Astrocyte (in vitro differentiated cells and primary cell): ENCODE measurements around the gene VAMP7. TPM values are rescaled to one million over a fixed set of nuclear protein-coding genes. Genes with fewer than 3 reads are reported as not detected.
A peak's percentile ranks its signal among the peaks of the same experiment; 100 is the strongest.

Experiments used
- DNase-seq: peaks from one replicate; pipeline ENCODE4 v3.0.0-alpha.2; 2010; ENCODE audit warnings: low read depth
- FAIRE-seq: peaks from 2 replicates; lab custom pipeline; 2011; peaks lifted over from hg19 to GRCh38; lab: Jason Lieb, UNC
- H2AFZ ChIP-seq: 2 replicates; pipeline ENCODE4 v1.6.0; 2012; ENCODE audit warnings: low read depth, low read length, inconsistent platforms
- H3K27ac ChIP-seq: 2 replicates; pipeline ENCODE4 v1.5.1; 2011; ENCODE audit warnings: low read depth, low read length, inconsistent platforms
- H3K27me3 ChIP-seq: 2 replicates; pipeline ENCODE4 v1.6.0; 2011; ENCODE audit warnings: low read length, inconsistent platforms; ENCODE audit not compliant: insufficient read depth
- H3K36me3 ChIP-seq: 2 replicates; pipeline ENCODE4 v1.5.1; 2011; ENCODE audit warnings: low read length, inconsistent platforms; ENCODE audit not compliant: insufficient read depth
- H3K4me1 ChIP-seq: 2 replicates; pipeline ENCODE4 v1.5.1; 2011; ENCODE audit warnings: low read length, inconsistent platforms; ENCODE audit not compliant: insufficient read depth
- H3K4me2 ChIP-seq: 2 replicates; pipeline ENCODE4 v1.6.0; 2012; ENCODE audit warnings: low read length, inconsistent platforms
- H3K4me3 ChIP-seq: 2 replicates; pipeline ENCODE4 v1.5.1; 2011; ENCODE audit warnings: low read depth, mild to moderate bottlenecking, low read length, inconsistent platforms; ENCODE audit not compliant: insufficient read depth
- H3K79me2 ChIP-seq: 2 replicates; pipeline ENCODE4 v1.6.0; 2012; ENCODE audit warnings: mild to moderate bottlenecking, low read length, inconsistent platforms; ENCODE audit not compliant: insufficient read depth
- H3K9ac ChIP-seq: 2 replicates; pipeline ENCODE4 v1.6.0; 2012; ENCODE audit warnings: mild to moderate bottlenecking, low read length, inconsistent platforms
- H3K9me3 ChIP-seq: 2 replicates; pipeline ENCODE4 v1.5.1; 2012; ENCODE audit warnings: low read depth, mild to moderate bottlenecking, low read length, inconsistent platforms; ENCODE audit not compliant: insufficient read depth
- H4K20me1 ChIP-seq: 2 replicates; pipeline ENCODE4 v1.6.0; 2012; ENCODE audit warnings: low read length, inconsistent platforms; ENCODE audit not compliant: insufficient read depth
- H3K27ac Mint-ChIP-seq: one replicate; pipeline ENCODE4 v1.8.0; 2021; ENCODE audit warnings: mild to moderate bottlenecking, mixed read lengths; ENCODE audit not compliant: unreplicated experiment
- H3K27me3 Mint-ChIP-seq: one replicate; pipeline ENCODE4 v1.8.0; 2021; ENCODE audit warnings: low read depth, mixed read lengths; ENCODE audit not compliant: unreplicated experiment
- H3K36me3 Mint-ChIP-seq: one replicate; pipeline ENCODE4 v1.8.0; 2021; ENCODE audit warnings: low read depth, mixed read lengths; ENCODE audit not compliant: unreplicated experiment
- H3K4me1 Mint-ChIP-seq: one replicate; pipeline ENCODE4 v1.8.0; 2021; ENCODE audit warnings: low read depth, mixed read lengths; ENCODE audit not compliant: unreplicated experiment
- H3K4me3 Mint-ChIP-seq: one replicate; pipeline ENCODE4 v1.8.0; 2021; ENCODE audit warnings: mild to moderate bottlenecking, moderate library complexity, mixed read lengths; ENCODE audit not compliant: unreplicated experiment
- H3K9me3 Mint-ChIP-seq: one replicate; pipeline ENCODE4 v1.8.0; 2021; ENCODE audit warnings: mild to moderate bottlenecking, mixed read lengths; ENCODE audit not compliant: unreplicated experiment
- CTCF ChIP-seq: IDR thresholded peaks from 2 replicates; pipeline ENCODE4 v1.5.1; 2011; ENCODE audit warnings: low read depth, mild to moderate bottlenecking, inconsistent platforms, low read length, moderate library complexity; ENCODE audit not compliant: insufficient read depth
- EZH2 ChIP-seq: IDR thresholded peaks from 2 replicates; pipeline ENCODE4 v1.6.1; 2012; ENCODE audit warnings: mild to moderate bottlenecking, low read length, inconsistent platforms; ENCODE audit not compliant: insufficient read depth
- total RNA-seq: library from RNA; stranded (reverse); gene quantifications from 2 replicates; pipeline ENCODE4 v1.2.1, GENCODE V29; 2021

Gene VAMP7
- total RNA-seq, 1 donor from 2014 or later = 49.0 TPM

- H3K27ac Mint-ChIP-seq = no peak overlapping the region
- Histone ChIP-seq H3K4me1 (no peaks in the 10 kb centered on the region), H3K27me3 (peaks cover 6% of the 10 kb centered on the region), H3K36me3 (no peaks in the 10 kb centered on the region), H3K79me2 (no peaks in the 10 kb centered on the region), H3K27ac (no peak overlapping the region), H3K9ac (no peak overlapping the region), H3K9me3 (no peaks in the 10 kb centered on the region), H4K20me1 (no peaks in the 10 kb centered on the region), H2AFZ (no peak overlapping the region), H3K4me2 (no peak overlapping the region), H3K4me3 (no peak overlapping the region)
- TF ChIP-seq CTCF = no peak
- TF ChIP-seq EZH2 = no peak
- H3K4me1 Mint-ChIP-seq = no peaks in the 10 kb centered on the region
- no peaks in the 10 kb centered on the region for H3K36me3 Mint-ChIP-seq
- FAIRE-seq = no peak
- no peak for DNase-seq
- H3K4me3 Mint-ChIP-seq = no peak overlapping the region
- H3K27me3 Mint-ChIP-seq = no peaks in the 10 kb centered on the region
- H3K9me3 Mint-ChIP-seq = peaks cover 1% of the 10 kb centered on the region
Observed at GRCh38 chrX:155873188-155873587, 8.0 kb upstream of the VAMP7 start.

- H3K27me3 Mint-ChIP-seq = no peaks in the 10 kb centered on the region
- no peak for TF ChIP-seq EZH2
- no peak for TF ChIP-seq CTCF
- no peaks in the 10 kb centered on the region for H3K4me1 ChIP-seq
- peak overlapping the region; percentile 10 for H3K4me3 ChIP-seq
- no peaks in the 10 kb centered on the region for H3K4me1 Mint-ChIP-seq
- H3K9ac ChIP-seq = no peak overlapping the region
- H3K79me2 ChIP-seq = no peaks in the 10 kb centered on the region
- DNase-seq (no peak), FAIRE-seq (no peak)
- no peak overlapping the region for H3K4me3 Mint-ChIP-seq
- peak overlapping the region; percentile 56 for H2AFZ ChIP-seq
- H3K9me3 Mint-ChIP-seq = peaks cover 2% of the 10 kb centered on the region
- peaks cover 9% of the 10 kb centered on the region for H3K27me3 ChIP-seq
- no peak overlapping the region for H3K27ac ChIP-seq
- no peaks in the 10 kb centered on the region for H3K9me3 ChIP-seq
- peak overlapping the region; percentile 67 for H3K4me2 ChIP-seq
- no peak overlapping the region for H3K27ac Mint-ChIP-seq
- no peaks in the 10 kb centered on the region for H4K20me1 ChIP-seq
- no peaks in the 10 kb centered on the region for H3K36me3 Mint-ChIP-seq
- H3K36me3 ChIP-seq = no peaks in the 10 kb centered on the region
Observed at GRCh38 chrX:155874571-155875244, 6.4 kb upstream of the VAMP7 start.

- Histone ChIP-seq H3K4me1 (no peaks in the 10 kb centered on the region), H3K27me3 (peaks cover 9% of the 10 kb centered on the region), H3K36me3 (no peaks in the 10 kb centered on the region), H3K9ac (no peak overlapping the region), H3K4me2 (no peak overlapping the region), H3K27ac (no peak overlapping the region), H3K9me3 (no peaks in the 10 kb centered on the region), H4K20me1 (no peaks in the 10 kb centered on the region), H2AFZ (no peak overlapping the region), H3K79me2 (peaks cover 4% of the 10 kb centered on the region), H3K4me3 (no peak overlapping the region)
- Mint-ChIP-seq H3K4me3 (no peak overlapping the region), H3K9me3 (peaks cover 4% of the 10 kb centered on the region), H3K27me3 (no peaks in the 10 kb centered on the region), H3K27ac (no peak overlapping the region), H3K4me1 (no peaks in the 10 kb centered on the region), H3K36me3 (no peaks in the 10 kb centered on the region)
- peak; percentile 56 for FAIRE-seq
- no peak for TF ChIP-seq CTCF
- TF ChIP-seq EZH2 = no peak
- DNase-seq = no peak
Observed at GRCh38 chrX:155876704-155877103, 4.4 kb upstream of the VAMP7 start.
